ENCODE measurements around the gene MUL1. TPM values are rescaled to one million over a fixed set of nuclear protein-coding genes. Genes with fewer than 3 reads are reported as not detected.

The MUL1 gene
- total and polyA plus RNA-seq, 8 donors, result 22.0 to 36.0 (median 25.3) TPM

- TF ChIP-seq CTCF (IDR thresholded peaks at IDR 0.05), result no peak
- no peaks in the 10 kb centered on the region for H3K36me3 ChIP-seq
- no peak overlapping the region for H3K4me3 ChIP-seq
- DNase-seq (no peak), ATAC-seq (no peak)
- no peak overlapping the region for H3K27ac ChIP-seq
- intact Hi-C loops (cut with DNase I), result loop anchor here in 1 of 2 donors (10.0 kb wide), 1 partner anchor 107 kb away; no protein-coding TSS in a partner anchor
- H3K4me1 ChIP-seq, result peaks cover 10 to 15% of the 10 kb centered on the region in 2 donors
- H3K9me3 ChIP-seq, result no peaks in the 10 kb centered on the region
- peaks cover 37 to 96% of the 10 kb centered on the region in 2 donors for H3K27me3 ChIP-seq
Observed at GRCh38 chr1:20481643-20482498, 26.1 kb downstream of the MUL1 start.

GRCh38 chr1:20480951-20481617, 26.9 kb downstream of the MUL1 start:
- no peak for DNase-seq
- Histone ChIP-seq H3K4me1 (peaks cover 10 to 15% of the 10 kb centered on the region in 2 donors), H3K27me3 (peaks cover 35 to 96% of the 10 kb centered on the region in 2 donors), H3K36me3 (no peaks in the 10 kb centered on the region), H3K4me3 (no peak overlapping the region), H3K27ac (no peak overlapping the region), H3K9me3 (no peaks in the 10 kb centered on the region)
- intact Hi-C loops (cut with DNase I), result loop anchor here in 1 of 2 donors (10.0 kb wide), 1 partner anchor 106 kb away; no protein-coding TSS in a partner anchor
- no peak for ATAC-seq
- TF ChIP-seq CTCF (IDR thresholded peaks at IDR 0.05), result no peak

GRCh38 chr1:20480243-20480944, 27.6 kb downstream of the MUL1 start:
- H3K9me3 ChIP-seq, result no peaks in the 10 kb centered on the region
- intact Hi-C loops (cut with DNase I), result loop anchor here in 1 of 2 donors (10.0 kb wide), 1 partner anchor 106 kb away; no protein-coding TSS in a partner anchor
- no peak overlapping the region for H3K4me3 ChIP-seq
- no peak overlapping the region for H3K27ac ChIP-seq
- H3K4me1 ChIP-seq, result peaks cover 10 to 13% of the 10 kb centered on the region in 2 donors
- no peak for TF ChIP-seq CTCF (IDR thresholded peaks at IDR 0.05)
- H3K36me3 ChIP-seq, result no peaks in the 10 kb centered on the region
- DNase-seq, result peak in 1 of 4 donors; percentile 36
- ATAC-seq, result no peak
- H3K27me3 ChIP-seq, result peaks cover 36 to 96% of the 10 kb centered on the region in 2 donors

- Histone ChIP-seq H3K27ac (no peak overlapping the region), H3K36me3 (no peaks in the 10 kb centered on the region), H3K9me3 (no peaks in the 10 kb centered on the region), H3K4me3 (no peak overlapping the region), H3K27me3 (peaks cover 33 to 96% of the 10 kb centered on the region in 2 donors), H3K4me1 (peaks cover 10% of the 10 kb centered on the region in 2 donors)
- DNase-seq (no peak), ATAC-seq (no peak)
- intact Hi-C loops (cut with DNase I), result loop anchor here in 1 of 2 donors (10.0 kb wide), 1 partner anchor 105 kb away; no protein-coding TSS in a partner anchor
- TF ChIP-seq CTCF (IDR thresholded peaks at IDR 0.05), result no peak
Observed at GRCh38 chr1:20479840-20480239, 28.1 kb downstream of the MUL1 start.

All from left lung (tissue), 10 donors.